ENCODE data around the gene MAP3K5.

GRCh38 chr6:136699358-136699757 lies 92.9 kb downstream of the MAP3K5 start:
- TF ChIP-seq EP300 (IDR thresholded peaks at IDR 0.05), result no peak
- TF ChIP-seq POLR2AphosphoS5 (IDR thresholded peaks at IDR 0.05), result no peak
